ENCODE results near the gene TATDN2.

- TF ChIP-seq CTCF (IDR thresholded peaks at IDR 0.05 in 8 of 11, conservative IDR thresholded peaks at IDR 0.05 in 3 of 11) (no peak), POLR2A (IDR thresholded peaks at IDR 0.05) (no peak), POLR2AphosphoS5 (IDR thresholded peaks at IDR 0.05) (peak in 1 of 3 donors; percentile 26)
Measured at GRCh38 chr3:10315771-10316344, 67.6 kb downstream of the TATDN2 start.

Data from spleen (tissue), 7 donors.